Measurements from ENCODE around the gene KITLG. TPM values are rescaled to one million over a fixed set of nuclear protein-coding genes. Genes with fewer than 3 reads are reported as not detected.
"Not testable (repeated sequence)": the region's sequence is repeated elsewhere in the genome, so short reads cannot be mapped to it uniquely, and the experiment has no call there.

The KITLG gene
- 32.1 TPM for total RNA-seq

- DNase-seq (ENCODE audit: low spot score): peak; percentile 92
- intact Hi-C loops (cut with DNase I): no loop called here
- peak; percentile 97 for ATAC-seq
Measured at GRCh38 chr12:88580051-88580871, at the start of gene KITLG. KITLG (minus strand) TSS chr12:88580471; CDS start chr12:88580278, 193 bp downstream.

- no peak for DNase-seq (ENCODE audit: low spot score)
- ATAC-seq: peak; percentile 44
- intact Hi-C loops (cut with DNase I): no loop called here
Measured at GRCh38 chr12:88628856-88629509, 48.7 kb upstream of the KITLG start.

- intact Hi-C loops (cut with DNase I); ATAC-seq; DNase-seq (ENCODE audit: low spot score): not testable (repeated sequence)
Measured at GRCh38 chr12:88628035-88628434, 47.8 kb upstream of the KITLG start.

GRCh38 chr12:88627501-88627900 is 47.2 kb upstream of the KITLG start:
- intact Hi-C loops (cut with DNase I): no loop called here
- DNase-seq (ENCODE audit: low spot score): no peak
- ATAC-seq: peak; percentile 57

- DNase-seq (ENCODE audit: low spot score) (no peak), ATAC-seq (no peak)
- intact Hi-C loops (cut with DNase I): no loop called here
Measured at GRCh38 chr12:88625356-88625755, 45.1 kb upstream of the KITLG start.

- no peak for ATAC-seq
- DNase-seq (ENCODE audit: low spot score): no peak
- intact Hi-C loops (cut with DNase I): no loop called here
Measured at GRCh38 chr12:88624911-88625310, 44.6 kb upstream of the KITLG start.

- DNase-seq (ENCODE audit: low spot score) (no peak), ATAC-seq (no peak)
- intact Hi-C loops (cut with DNase I): no loop called here
Measured at GRCh38 chr12:88623777-88624548, 43.7 kb upstream of the KITLG start.

GRCh38 chr12:88617352-88617751 is 37.1 kb upstream of the KITLG start:
- intact Hi-C loops (cut with DNase I): no loop called here
- DNase-seq (ENCODE audit: low spot score): no peak
- no peak for ATAC-seq

GRCh38 chr12:88615490-88615889 is 35.2 kb upstream of the KITLG start:
- DNase-seq (ENCODE audit: low spot score) (no peak), ATAC-seq (no peak)
- intact Hi-C loops (cut with DNase I): no loop called here

- ATAC-seq: no peak
Measured at GRCh38 chr12:88604646-88605045, 24.4 kb upstream of the KITLG start.

GRCh38 chr12:88600272-88600671 is 20.0 kb upstream of the KITLG start:
- intact Hi-C loops (cut with DNase I): no loop called here
- ATAC-seq: no peak
- DNase-seq (ENCODE audit: low spot score): no peak

More at GRCh38 chr12:88604646-88605045, 24.4 kb upstream of the KITLG start:
- intact Hi-C loops (cut with DNase I): no loop called here
- no peak for DNase-seq (ENCODE audit: low spot score)

GRCh38 chr12:88597365-88597764 is 17.1 kb upstream of the KITLG start:
- ATAC-seq (no peak), DNase-seq (ENCODE audit: low spot score) (no peak)
- intact Hi-C loops (cut with DNase I): no loop called here

GRCh38 chr12:88595697-88596096 is 15.4 kb upstream of the KITLG start:
- intact Hi-C loops (cut with DNase I): no loop called here

GRCh38 chr12:88594780-88595179 is 14.5 kb upstream of the KITLG start:
- intact Hi-C loops (cut with DNase I): no loop called here
- no peak for ATAC-seq
- no peak for DNase-seq (ENCODE audit: low spot score)

More at GRCh38 chr12:88595697-88596096, 15.4 kb upstream of the KITLG start:
- no peak for DNase-seq (ENCODE audit: low spot score)
- ATAC-seq: no peak

- no peak for DNase-seq (ENCODE audit: low spot score)
- ATAC-seq: no peak
- intact Hi-C loops (cut with DNase I): no loop called here
Measured at GRCh38 chr12:88591343-88591742, 11.1 kb upstream of the KITLG start.

- intact Hi-C loops (cut with DNase I): no loop called here
- no peak for ATAC-seq
- no peak for DNase-seq (ENCODE audit: low spot score)
Measured at GRCh38 chr12:88590851-88591250, 10.6 kb upstream of the KITLG start.

- ATAC-seq (no peak), DNase-seq (ENCODE audit: low spot score) (no peak)
- intact Hi-C loops (cut with DNase I): no loop called here
Measured at GRCh38 chr12:88585077-88585476, 4.8 kb upstream of the KITLG start.

GRCh38 chr12:88579601-88580050 is 645 bp downstream of the KITLG start:
- peak; percentile 69 for DNase-seq (ENCODE audit: low spot score)

GRCh38 chr12:88579161-88579517 is 1.1 kb downstream of the KITLG start:
- DNase-seq (ENCODE audit: low spot score): no peak
- peak; percentile 48 for ATAC-seq
- intact Hi-C loops (cut with DNase I): no loop called here

More at GRCh38 chr12:88579601-88580050, 645 bp downstream of the KITLG start:
- intact Hi-C loops (cut with DNase I): no loop called here
- peak; percentile 71 for ATAC-seq

All from sciatic nerve (tissue), 2 donors.